ENCODE data around the gene MTMR3. TPM values are rescaled to one million over a fixed set of nuclear protein-coding genes. Genes with fewer than 3 reads are reported as not detected.

Gene MTMR3
- polyA plus RNA-seq, 1 of the 3 experiments (the other 2 are of a cell fraction), result 20.4 TPM

GRCh38 chr22:29890760-29891159, 7.8 kb downstream of the MTMR3 start (continued):
- TF ChIP-seq IRF3 (IDR thresholded peaks at IDR 0.05; ENCODE audit: low read depth, low read length) (no peak), USF2 (IDR thresholded peaks at IDR 0.05; ENCODE audit: borderline replicate concordance, low read depth, low read length) (no peak), SMC3 (IDR thresholded peaks at IDR 0.05; ENCODE audit: low read depth, low read length) (no peak), RCOR1 (IDR thresholded peaks at IDR 0.05; ENCODE audit: low read length) (no peak), PBX3 (IDR thresholded peaks at IDR 0.05) (no peak)

- no peak overlapping the region for H3K4me2 ChIP-seq
- H3K9me3 ChIP-seq, result no peaks in the 10 kb centered on the region
- H3K27me3 ChIP-seq (ENCODE audit: insufficient read depth), result no peaks in the 10 kb centered on the region
- H3K9me2 ChIP-seq, result no peaks in the 10 kb centered on the region
- TF ChIP-seq SMC3 (IDR thresholded peaks at IDR 0.05; ENCODE audit: low read depth, low read length) (no peak), ELF1 (IDR thresholded peaks at IDR 0.05) (no peak), ZBTB33 (IDR thresholded peaks at IDR 0.05; ENCODE audit: borderline replicate concordance, low read depth) (no peak), NFIC (IDR thresholded peaks at IDR 0.05; ENCODE audit: borderline replicate concordance) (no peak), POLR2AphosphoS5 (IDR thresholded peaks at IDR 0.05; ENCODE audit: low read depth, low read length) (no peak), IRF3 (IDR thresholded peaks at IDR 0.05; ENCODE audit: low read depth, low read length) (no peak), FOSL2 (IDR thresholded peaks at IDR 0.05; ENCODE audit: borderline replicate concordance, low read depth) (no peak), MXI1 (IDR thresholded peaks at IDR 0.05; ENCODE audit: low read depth, low read length) (no peak), YY1 (IDR thresholded peaks at IDR 0.05; ENCODE audit: low read depth) (no peak), JUND (IDR thresholded peaks at IDR 0.05) (no peak), MEF2A (IDR thresholded peaks at IDR 0.05; ENCODE audit: borderline replicate concordance, low read depth) (no peak), FOXM1 (IDR thresholded peaks at IDR 0.05; ENCODE audit: low read depth) (no peak), RXRA (IDR thresholded peaks at IDR 0.05; ENCODE audit: borderline replicate concordance, low read depth) (no peak), REST (IDR thresholded peaks at IDR 0.05; ENCODE audit: low read depth, low read length) (no peak), RCOR1 (IDR thresholded peaks at IDR 0.05; ENCODE audit: low read length) (no peak), GATA2 (CRISPR knock-in tag; IDR thresholded peaks at IDR 0.05) (no peak), USF2 (IDR thresholded peaks at IDR 0.05; ENCODE audit: borderline replicate concordance, low read depth, low read length) (no peak)
- H2AFZ ChIP-seq (ENCODE audit: low read depth), result no peak overlapping the region
- CTCF ChIA-PET, result no interaction called here
- H3K27ac ChIP-seq (ENCODE audit: low read depth in 2 of 2, low read length in 1 of 2), result no peak overlapping the region
- H4K20me1 ChIP-seq (ENCODE audit: insufficient read depth), result peaks cover 90% of the 10 kb centered on the region
- no peak overlapping the region for H3K4me3 ChIP-seq (ENCODE audit: low read depth in 2 of 2, low read length in 1 of 2)
- peaks cover 0 to 3% of the 10 kb centered on the region in 2 experiments for H3K36me3 ChIP-seq (replicated peaks in 1 of 2; ENCODE audit: control insufficient read depth in 1 of 2, insufficient read depth in 2 of 2, low read length in 1 of 2)
- peaks cover 3 to 4% of the 10 kb centered on the region in 2 experiments; a peak in 2 of 4 replicates for H3K4me1 ChIP-seq (ENCODE audit: control insufficient read depth in 1 of 2, insufficient read depth in 2 of 2, low read depth in 1 of 2, low read length in 1 of 2)
- peaks cover 98% of the 10 kb centered on the region for H3K79me2 ChIP-seq (ENCODE audit: insufficient read depth)
- no peak for DNase-seq
- peaks cover 4% of the 10 kb centered on the region for H3F3A ChIP-seq (replicated peaks; ENCODE audit: insufficient read depth)
- POLR2A ChIA-PET, result no interaction called here
- no peak overlapping the region for H3K9ac ChIP-seq
- 94% methylated on average over 1 of the region's 1 CpG for WGBS (ENCODE audit: low lambda C conversion rate)
Measured at GRCh38 chr22:29892315-29893156, 9.6 kb downstream of the MTMR3 start.
